HEK293T (cell line): Measurements from ENCODE around the gene MARCHF5.

Experiments
- BHLHE40 ChIP-seq: fragments of 450-650 bp; IDR thresholded peaks from 2 replicates; pipeline ENCODE4 v1.6.1; 2016; ENCODE audit warnings: mild to moderate bottlenecking, moderate library complexity, borderline replicate concordance
- HDGF ChIP-seq: fragments of 450-650 bp; IDR thresholded peaks from 2 replicates; pipeline ENCODE4 v1.6.1; 2017; ENCODE audit warnings: antibody characterized with exemption, borderline replicate concordance

- TF ChIP-seq BHLHE40 = no peak
- no peak for TF ChIP-seq HDGF
Measured at GRCh38 chr10:92304061-92304460, 13.1 kb downstream of the MARCHF5 start.
